ENCODE data around the gene ATP10A.

GRCh38 chr15:25848325-25848724 is 14.8 kb downstream of the ATP10A start:
- TF ChIP-seq EZH2 (IDR thresholded peaks at IDR 0.05; ENCODE audit: low read length) (no peak), CTCF (optimal IDR thresholded peaks at IDR 0.05 in 1 of 3, IDR thresholded peaks at IDR 0.05 in 1 of 3, conservative IDR thresholded peaks at IDR 0.05 in 1 of 3; ENCODE audit: extremely low read depth in 1 of 3, insufficient read depth in 2 of 3, low read length in 3 of 3) (no peak)
